GM23338 (cell line): ENCODE data around the gene TTC23. TPM values are rescaled to one million over a fixed set of nuclear protein-coding genes. Genes with fewer than 3 reads are reported as not detected.

Experiments used
- ATAC-seq: fragments of 200-7000 bp; cut with Tn5 transposase; 3 replicates; pipeline ENCODE4 v1.9.1; 2020
- DNase-seq: peaks from one replicate; pipeline ENCODE4 v3.0.0-alpha.2; 2015; ENCODE audit warnings: low spot score
- H2AFZ ChIP-seq: fragments of 200-600 bp; sonication (generic); 2 replicates; pipeline ENCODE4 v1.8.0; 2016; ENCODE audit warnings: antibody characterized with exemption, mild to moderate bottlenecking, moderate library complexity
- H3F3A ChIP-seq: fragments of 200-600 bp; sonication (generic); replicated peaks from 2 replicates; pipeline ENCODE4 v1.8.0; 2017; ENCODE audit warnings: antibody characterized with exemption, mixed run types, low read depth
- H3K27ac ChIP-seq: fragments of 200-600 bp; sonication (generic); 2 replicates; pipeline ENCODE4 v1.6.1; 2016; ENCODE audit warnings: low read depth
- H3K27me3 ChIP-seq: fragments of 200-600 bp; sonication (generic); 2 replicates; pipeline ENCODE4 v1.8.0; 2016; ENCODE audit warnings: mild to moderate bottlenecking, mixed run types, moderate library complexity; ENCODE audit not compliant: insufficient read depth
- H3K36me3 ChIP-seq: fragments of 200-600 bp; sonication (generic); 2 replicates; pipeline ENCODE4 v1.8.0; 2016; ENCODE audit warnings: mild to moderate bottlenecking; ENCODE audit not compliant: insufficient read depth
- H3K4me1 ChIP-seq: fragments of 200-600 bp; sonication (generic); 2 replicates; pipeline ENCODE4 v1.8.0; 2016; ENCODE audit warnings: mild to moderate bottlenecking, moderate library complexity; ENCODE audit not compliant: insufficient read depth
- H3K4me2 ChIP-seq: fragments of 200-600 bp; sonication (generic); 2 replicates; pipeline ENCODE4 v1.7.1; 2017; ENCODE audit warnings: mixed run types
- H3K4me3 ChIP-seq: fragments of 200-600 bp; sonication (generic); 2 replicates; pipeline ENCODE4 v1.6.1; 2016; ENCODE audit warnings: mixed run types
- H3K79me2 ChIP-seq: fragments of 200-600 bp; sonication (generic); replicated peaks from 2 replicates; pipeline ENCODE4 v1.8.0; 2017; ENCODE audit warnings: mild to moderate bottlenecking; ENCODE audit not compliant: insufficient read depth
- H3K9me2 ChIP-seq: fragments of 200-600 bp; sonication (generic); 2 replicates; pipeline ENCODE4 v1.8.0; 2017; ENCODE audit not compliant: insufficient read depth
- H4K20me1 ChIP-seq: fragments of 200-600 bp; sonication (generic); replicated peaks from 2 replicates; pipeline ENCODE4 v1.8.0; 2017; ENCODE audit warnings: mild to moderate bottlenecking; ENCODE audit not compliant: insufficient read depth
- H3K27ac Mint-ChIP-seq: 2 replicates; pipeline ENCODE4 v1.8.0; 2020; ENCODE audit warnings: inconsistent platforms, mild to moderate bottlenecking, moderate library complexity, mixed read lengths
- H3K27me3 Mint-ChIP-seq: 3 replicates; pipeline ENCODE4 v1.8.0; 2022; ENCODE audit warnings: low read depth, mild to moderate bottlenecking, moderate library complexity, mixed read lengths, inconsistent platforms; ENCODE audit not compliant: insufficient read depth, poor library complexity
- H3K36me3 Mint-ChIP-seq: 3 replicates; pipeline ENCODE4 v1.8.0; 2021; ENCODE audit warnings: low read depth, mild to moderate bottlenecking, inconsistent platforms, moderate library complexity, mixed read lengths
- H3K4me1 Mint-ChIP-seq: 3 replicates; pipeline ENCODE4 v1.8.0; 2020; ENCODE audit warnings: mild to moderate bottlenecking, inconsistent platforms, mixed read lengths
- H3K4me3 Mint-ChIP-seq: 3 replicates; pipeline ENCODE4 v1.8.0; 2021; ENCODE audit warnings: moderate library complexity, mild to moderate bottlenecking, inconsistent platforms, mixed read lengths
- H3K9me3 Mint-ChIP-seq: 3 replicates; pipeline ENCODE4 v1.8.0; 2020; ENCODE audit warnings: moderate library complexity, mild to moderate bottlenecking, inconsistent platforms, mixed read lengths
- ETS1 ChIP-seq: IDR thresholded peaks from 2 replicates; pipeline ENCODE4 v1.6.1; 2016; ENCODE audit warnings: antibody characterized with exemption
- EZH2 ChIP-seq: fragments of 200-600 bp; sonication (generic); IDR thresholded peaks from one replicate; pipeline ENCODE4 v1.8.0; 2017; ENCODE audit warnings: antibody characterized with exemption, mild to moderate bottlenecking, low read depth; ENCODE audit not compliant: unreplicated experiment
- EZH2phosphoT487 ChIP-seq: fragments of 200-600 bp; sonication (generic); IDR thresholded peaks from one replicate; pipeline ENCODE4 v1.8.1; 2018; ENCODE audit warnings: antibody characterized with exemption; ENCODE audit not compliant: unreplicated experiment
- NANOG ChIP-seq: IDR thresholded peaks from 2 replicates; pipeline ENCODE4 v1.6.1; 2016; ENCODE audit warnings: antibody characterized with exemption, borderline replicate concordance
- REST ChIP-seq: IDR thresholded peaks from one replicate; pipeline ENCODE4 v1.6.1; 2018; ENCODE audit warnings: antibody characterized with exemption; ENCODE audit not compliant: unreplicated experiment
- ZNF331 ChIP-seq: fragments of 250-450 bp; sonication (Bioruptor Pico); IDR thresholded peaks from 2 replicates; pipeline ENCODE4 v1.5.0; 2020; ENCODE audit warnings: low read depth, mild to moderate bottlenecking, moderate library complexity
- ZNF462 ChIP-seq: fragments of 250-450 bp; sonication (Bioruptor Pico); IDR thresholded peaks from 2 replicates; pipeline ENCODE4 v1.5.0; 2020; ENCODE audit warnings: mild to moderate bottlenecking, moderate library complexity
- polyA plus RNA-seq: library from polyadenylated mRNA; unstranded; fragments of >200 nt; fragmentation: Nextera tagmentation; extraction: Ambion mirVana; gene quantifications from 2 replicates; pipeline ENCODE4 v1.2.1, GENCODE V29; 2016
- total RNA-seq: library from RNA; depleted of rRNA; stranded (reverse); fragments of >200 nt; shearing (Covaris generic); gene quantifications from 2 replicates; pipeline ENCODE4 v1.2.3, GENCODE V29; 2014

Gene TTC23
- total and polyA plus RNA-seq, 2 experiments from 2014 or later: 6.3 to 25.2 TPM

GRCh38 chr15:99127773-99128172 lies 121.6 kb downstream of the TTC23 start:
- H3K4me2 ChIP-seq: no peak overlapping the region

More at GRCh38 chr15:99127773-99128172, 121.6 kb downstream of the TTC23 start:
- Histone ChIP-seq H3K9me2 (no peaks in the 10 kb centered on the region), H3K79me2 (no peaks in the 10 kb centered on the region; the same call in 1 of the 2 replicates), H3K27ac (no peak overlapping the region), H3F3A (no peaks in the 10 kb centered on the region), H4K20me1 (no peaks in the 10 kb centered on the region), H2AFZ (no peak overlapping the region), H3K4me1 (no peaks in the 10 kb centered on the region), H3K27me3 (no peaks in the 10 kb centered on the region), H3K4me3 (no peak overlapping the region), H3K36me3 (no peaks in the 10 kb centered on the region)
- ATAC-seq: no peak
- Mint-ChIP-seq H3K27ac (no peak overlapping the region), H3K9me3 (no peaks in the 10 kb centered on the region; the same call in 2 of the 3 replicates), H3K27me3 (no peaks in the 10 kb centered on the region), H3K4me3 (no peak overlapping the region), H3K36me3 (peaks cover 9% of the 10 kb centered on the region), H3K4me1 (peaks cover 18% of the 10 kb centered on the region)
- no peak for DNase-seq
- no peak for TF ChIP-seq EZH2phosphoT487
- TF ChIP-seq REST: no peak
- TF ChIP-seq EZH2: no peak
- TF ChIP-seq ZNF331 (CRISPR knock-in tag): no peak
- TF ChIP-seq ETS1: no peak
- no peak for TF ChIP-seq NANOG
- no peak for TF ChIP-seq ZNF462 (CRISPR knock-in tag)
